ENCODE measurements around the gene TEF. TPM values are rescaled to one million over a fixed set of nuclear protein-coding genes. Genes with fewer than 3 reads are reported as not detected.

TEF gene
- total RNA-seq, 1 donor from 2014 or later: 6.6 TPM

GRCh38 chr22:41380993-41381328 is 781 bp upstream of the TEF start:
- no peaks in the 10 kb centered on the region for H3K4me1 Mint-ChIP-seq (ENCODE audit: unreplicated experiment)
- no peaks in the 10 kb centered on the region for H3K9me3 Mint-ChIP-seq (ENCODE audit: unreplicated experiment)
- no peak for TF ChIP-seq CTCF (IDR thresholded peaks at IDR 0.05; ENCODE audit: unreplicated experiment)
- DNase-seq (ENCODE audit: low spot score): no peak
- H3K4me3 Mint-ChIP-seq (ENCODE audit: unreplicated experiment): no peak overlapping the region
- peak overlapping the region; percentile 34 for H3K27ac Mint-ChIP-seq (ENCODE audit: unreplicated experiment)
- H3K27me3 Mint-ChIP-seq (ENCODE audit: unreplicated experiment): peaks cover 2% of the 10 kb centered on the region
- H3K36me3 Mint-ChIP-seq (ENCODE audit: low read depth, unreplicated experiment): no peaks in the 10 kb centered on the region

GRCh38 chr22:41382098-41382578 is 396 bp downstream of the TEF start:
- peaks cover 4% of the 10 kb centered on the region for H3K27me3 Mint-ChIP-seq (ENCODE audit: unreplicated experiment)
- DNase-seq (ENCODE audit: low spot score): peak; percentile 71
- no peak overlapping the region for H3K27ac Mint-ChIP-seq (ENCODE audit: unreplicated experiment)

GRCh38 chr22:41382610-41383009 is 868 bp downstream of the TEF start:
- Mint-ChIP-seq H3K4me1 (ENCODE audit: unreplicated experiment) (no peaks in the 10 kb centered on the region), H3K9me3 (ENCODE audit: unreplicated experiment) (no peaks in the 10 kb centered on the region), H3K27ac (ENCODE audit: unreplicated experiment) (no peak overlapping the region), H3K4me3 (ENCODE audit: unreplicated experiment) (peak overlapping the region; percentile 83), H3K27me3 (ENCODE audit: unreplicated experiment) (peaks cover 5% of the 10 kb centered on the region), H3K36me3 (ENCODE audit: low read depth, unreplicated experiment) (no peaks in the 10 kb centered on the region)
- TF ChIP-seq CTCF (IDR thresholded peaks at IDR 0.05; ENCODE audit: unreplicated experiment): no peak
- DNase-seq (ENCODE audit: low spot score): no peak

More at GRCh38 chr22:41382098-41382578, 396 bp downstream of the TEF start:
- H3K9me3 Mint-ChIP-seq (ENCODE audit: unreplicated experiment): no peaks in the 10 kb centered on the region
- TF ChIP-seq CTCF (IDR thresholded peaks at IDR 0.05; ENCODE audit: unreplicated experiment): no peak
- H3K4me3 Mint-ChIP-seq (ENCODE audit: unreplicated experiment): peak overlapping the region; percentile 83
- H3K4me1 Mint-ChIP-seq (ENCODE audit: unreplicated experiment): no peaks in the 10 kb centered on the region
- H3K36me3 Mint-ChIP-seq (ENCODE audit: low read depth, unreplicated experiment): no peaks in the 10 kb centered on the region

GRCh38 chr22:41383085-41383484 is 1.3 kb downstream of the TEF start:
- H3K27ac Mint-ChIP-seq (ENCODE audit: unreplicated experiment): peak overlapping the region; percentile 9
- no peak for TF ChIP-seq CTCF (IDR thresholded peaks at IDR 0.05; ENCODE audit: unreplicated experiment)
- no peak for DNase-seq (ENCODE audit: low spot score)
- H3K4me1 Mint-ChIP-seq (ENCODE audit: unreplicated experiment): no peaks in the 10 kb centered on the region
- peak overlapping the region; percentile 47 for H3K4me3 Mint-ChIP-seq (ENCODE audit: unreplicated experiment)
- H3K36me3 Mint-ChIP-seq (ENCODE audit: low read depth, unreplicated experiment): no peaks in the 10 kb centered on the region
- peaks cover 5% of the 10 kb centered on the region for H3K27me3 Mint-ChIP-seq (ENCODE audit: unreplicated experiment)
- no peaks in the 10 kb centered on the region for H3K9me3 Mint-ChIP-seq (ENCODE audit: unreplicated experiment)

GRCh38 chr22:41384128-41384527 is 2.4 kb downstream of the TEF start:
- Mint-ChIP-seq H3K27ac (ENCODE audit: unreplicated experiment) (no peak overlapping the region), H3K4me3 (ENCODE audit: unreplicated experiment) (no peak overlapping the region), H3K9me3 (ENCODE audit: unreplicated experiment) (no peaks in the 10 kb centered on the region), H3K27me3 (ENCODE audit: unreplicated experiment) (peaks cover 5% of the 10 kb centered on the region), H3K36me3 (ENCODE audit: low read depth, unreplicated experiment) (no peaks in the 10 kb centered on the region), H3K4me1 (ENCODE audit: unreplicated experiment) (no peaks in the 10 kb centered on the region)
- DNase-seq (ENCODE audit: low spot score): no peak
- no peak for TF ChIP-seq CTCF (IDR thresholded peaks at IDR 0.05; ENCODE audit: unreplicated experiment)

Measured in endothelial cell (in vitro differentiated cells).